Sciatic nerve (tissue), 2 donors: Measurements from ENCODE around the gene ANKRD42. TPM values are rescaled to one million over a fixed set of nuclear protein-coding genes. Genes with fewer than 3 reads are reported as not detected.
A peak's percentile ranks its signal among the peaks of the same experiment; 100 is the strongest.

Source experiments
- ATAC-seq: fragments of 200-7000 bp; cut with Tn5 transposase; one replicate; pipeline ENCODE4 v1.9.1; 2020; ENCODE audit warnings: mild to moderate bottlenecking, moderate library complexity
- DNase-seq: peaks from one replicate; pipeline ENCODE4 v3.0.0-alpha.2; 2020; ENCODE audit warnings: low spot score
- intact Hi-C: fragments of 100-400 bp; cut with DNase I; formaldehyde crosslinking; loops from one replicate; pipeline ENCODE4 v1.14.2; 2022
- total RNA-seq: library from RNA; stranded (reverse); fragmentation: NEBNext Ultra II Directional; extraction: Animal tissue kit (Norgen Biotek cat#: 25700); gene quantifications from one replicate; pipeline ENCODE4 v1.2.1, GENCODE V29; 2021
- donor health status: DM: no; HTN: no; CAD: no.
- donor health status: DM: no; HTN: no; CAD: no.

ANKRD42 gene
- 10.7 TPM for total RNA-seq

DNA sequence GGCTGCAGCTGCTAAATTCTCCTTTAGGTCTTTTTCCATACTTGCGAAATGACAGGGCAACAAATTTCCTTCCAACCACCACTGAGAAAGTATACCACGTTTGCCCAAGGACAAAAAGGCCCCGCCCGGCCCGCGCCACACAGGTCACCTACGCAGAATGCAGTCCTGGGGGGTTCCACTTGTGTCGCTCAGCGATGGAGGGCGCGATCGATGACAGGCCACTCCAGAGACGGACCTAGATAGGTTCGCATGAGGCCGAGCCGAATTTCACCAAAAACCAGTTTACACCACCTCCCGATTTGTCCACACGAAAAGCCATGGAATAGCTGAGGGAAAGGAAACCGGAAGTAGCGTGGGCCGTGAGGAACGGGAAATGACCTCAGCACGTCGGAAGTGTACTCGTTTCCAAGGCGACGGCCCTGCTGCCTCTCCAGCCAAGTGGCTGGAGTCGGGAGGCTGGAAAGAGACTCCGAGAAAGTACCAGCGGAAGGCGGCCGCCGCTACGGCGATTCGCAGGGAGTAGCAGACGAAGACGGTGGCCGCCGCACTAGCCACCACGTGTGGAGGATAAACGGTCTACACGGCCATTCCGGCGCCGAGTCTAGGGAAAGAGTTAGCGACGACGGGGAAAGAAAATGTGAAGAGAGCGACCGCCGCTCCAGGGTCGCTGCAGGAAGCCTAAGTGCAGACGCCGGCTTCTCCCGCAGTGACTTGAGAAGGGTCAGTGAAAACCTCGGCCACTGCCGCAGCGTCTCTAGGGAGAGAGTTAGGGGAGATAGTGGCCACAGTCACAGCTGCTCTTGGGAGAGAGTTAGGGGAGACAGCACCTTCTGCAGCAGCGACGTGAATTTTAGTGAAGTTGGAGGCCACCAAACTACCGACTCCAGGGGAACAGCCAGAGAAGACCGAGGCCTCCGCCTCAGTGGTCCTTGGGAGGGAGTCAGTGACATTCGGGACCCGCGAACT lies at the start of gene ANKRD42:
Gene ANKRD42 (plus strand): TSS at position 398 of the 966 bp plus-strand sequence. CDS start 959 bp downstream, outside the sequence.
- DNase-seq = peak; percentile 96
- ATAC-seq = peak; percentile 99
- intact Hi-C loops = no loop called here

DNA sequence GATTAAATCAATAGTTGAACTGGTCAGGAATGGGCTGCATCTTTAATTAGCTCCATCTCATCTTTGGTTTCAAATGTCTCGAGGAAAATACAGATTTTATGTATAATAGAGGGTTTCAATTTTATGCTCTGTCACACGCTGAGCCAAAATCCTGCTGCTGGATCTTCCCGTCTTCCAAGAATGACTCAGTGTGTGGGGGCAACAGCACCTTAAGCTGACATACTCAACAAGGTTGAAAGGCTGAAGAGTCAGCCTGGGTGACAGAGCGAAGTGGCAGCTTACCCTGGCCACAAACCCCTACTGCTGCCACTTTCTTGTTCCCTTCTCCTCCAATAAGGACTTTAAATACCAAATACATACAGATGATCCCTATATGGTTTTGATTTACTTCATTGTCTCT lies 45.6 kb upstream of the ANKRD42 start:
- DNase-seq = no peak
- no peak for ATAC-seq
- intact Hi-C loops = no loop called here

DNA sequence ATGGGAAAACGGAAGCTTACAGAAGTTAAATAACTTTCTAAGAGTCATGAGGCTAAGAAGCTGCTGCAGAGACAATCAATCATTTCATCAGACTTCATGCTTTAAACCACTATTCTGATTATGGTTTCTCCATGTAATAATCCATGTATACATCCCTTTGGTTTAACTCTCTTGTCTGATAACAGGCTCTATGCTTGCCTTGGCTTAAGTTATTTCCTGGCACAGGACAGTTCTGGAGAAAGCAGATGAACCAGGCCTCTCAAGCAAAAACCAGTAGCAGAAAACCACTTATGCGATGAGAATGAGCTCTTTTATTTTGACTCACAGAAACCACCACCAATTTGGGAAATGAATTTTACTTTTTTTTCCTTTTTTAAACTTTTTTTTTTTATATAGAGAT lies 43.1 kb upstream of the ANKRD42 start:
- intact Hi-C loops = no loop called here

DNA sequence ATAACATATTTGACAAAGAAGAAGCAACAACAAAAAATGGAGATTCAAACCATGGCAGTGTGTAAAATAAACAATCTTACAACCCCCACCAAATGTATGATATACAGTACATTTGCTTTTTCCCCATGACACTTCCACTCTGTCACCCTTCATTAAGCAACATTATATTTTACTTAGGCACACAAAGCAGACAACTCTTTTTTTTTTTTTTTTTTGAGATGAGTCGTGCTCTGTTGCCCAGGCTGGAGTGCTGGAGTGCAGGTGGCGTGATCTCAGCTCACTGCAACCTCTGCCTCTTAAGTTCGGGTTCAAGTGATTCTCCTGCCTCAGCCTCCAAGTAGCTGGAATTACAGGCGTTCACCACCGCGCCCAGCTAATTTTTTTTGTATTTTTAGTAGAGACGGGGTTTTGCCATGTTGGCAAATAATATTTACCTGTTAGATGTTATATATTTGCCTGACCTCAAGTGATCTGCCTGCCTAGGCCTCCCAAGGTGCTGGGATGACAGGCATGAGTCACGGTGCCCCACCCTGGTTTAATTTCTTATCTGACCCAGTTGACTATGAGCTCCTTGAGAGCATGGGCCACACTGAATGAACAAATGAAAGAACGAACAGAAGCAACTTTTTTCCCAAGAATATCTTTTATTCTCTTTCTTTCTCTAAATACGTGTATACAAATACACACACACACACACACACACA lies 42.1 kb upstream of the ANKRD42 start:
- ATAC-seq (no peak), DNase-seq (no peak)
- intact Hi-C loops = no loop called here

More for the DNA sequence above, 43.1 kb upstream of the ANKRD42 start:
- no peak for ATAC-seq
- no peak for DNase-seq

DNA sequence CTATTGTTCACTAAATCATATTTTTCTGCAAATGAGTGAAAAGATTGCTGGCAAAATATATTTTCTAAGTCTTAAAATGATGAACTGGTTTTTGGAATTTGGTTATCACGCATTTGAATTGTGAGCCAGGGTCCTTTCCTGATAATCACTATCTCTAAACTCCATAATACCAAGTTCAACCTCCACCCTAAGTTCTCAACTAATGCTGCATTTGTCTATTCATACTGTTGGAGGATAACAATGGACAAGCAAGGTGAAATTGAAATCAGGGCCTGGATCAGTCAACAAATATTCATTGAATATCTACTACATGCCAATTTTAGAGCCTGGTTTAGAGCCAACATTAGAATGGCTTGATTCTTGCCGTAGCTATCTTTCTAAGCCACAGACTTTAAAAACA lies 41.2 kb upstream of the ANKRD42 start:
- no peak for DNase-seq
- intact Hi-C loops = no loop called here
- ATAC-seq = no peak

DNA sequence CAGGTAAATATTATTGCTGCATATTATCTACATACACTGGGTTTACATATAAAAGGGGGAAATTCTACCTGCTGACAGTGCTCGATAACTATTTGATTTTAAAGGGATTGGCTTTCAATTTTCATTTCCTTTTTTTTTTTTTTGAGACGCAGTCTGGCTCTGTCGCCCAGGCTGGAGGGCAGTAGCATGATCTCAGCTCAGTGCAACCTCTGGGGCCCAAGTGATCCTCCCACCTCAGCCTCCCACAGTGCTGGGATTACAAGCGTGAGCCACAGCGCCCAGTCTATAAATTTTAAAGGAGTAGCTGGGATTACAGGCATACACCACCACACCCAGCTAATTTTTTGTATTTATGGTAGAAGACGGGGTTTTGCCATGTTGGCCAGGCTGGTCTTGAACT lies 39.7 kb upstream of the ANKRD42 start:
- DNase-seq = no peak
- no peak for ATAC-seq
- intact Hi-C loops = no loop called here

DNA sequence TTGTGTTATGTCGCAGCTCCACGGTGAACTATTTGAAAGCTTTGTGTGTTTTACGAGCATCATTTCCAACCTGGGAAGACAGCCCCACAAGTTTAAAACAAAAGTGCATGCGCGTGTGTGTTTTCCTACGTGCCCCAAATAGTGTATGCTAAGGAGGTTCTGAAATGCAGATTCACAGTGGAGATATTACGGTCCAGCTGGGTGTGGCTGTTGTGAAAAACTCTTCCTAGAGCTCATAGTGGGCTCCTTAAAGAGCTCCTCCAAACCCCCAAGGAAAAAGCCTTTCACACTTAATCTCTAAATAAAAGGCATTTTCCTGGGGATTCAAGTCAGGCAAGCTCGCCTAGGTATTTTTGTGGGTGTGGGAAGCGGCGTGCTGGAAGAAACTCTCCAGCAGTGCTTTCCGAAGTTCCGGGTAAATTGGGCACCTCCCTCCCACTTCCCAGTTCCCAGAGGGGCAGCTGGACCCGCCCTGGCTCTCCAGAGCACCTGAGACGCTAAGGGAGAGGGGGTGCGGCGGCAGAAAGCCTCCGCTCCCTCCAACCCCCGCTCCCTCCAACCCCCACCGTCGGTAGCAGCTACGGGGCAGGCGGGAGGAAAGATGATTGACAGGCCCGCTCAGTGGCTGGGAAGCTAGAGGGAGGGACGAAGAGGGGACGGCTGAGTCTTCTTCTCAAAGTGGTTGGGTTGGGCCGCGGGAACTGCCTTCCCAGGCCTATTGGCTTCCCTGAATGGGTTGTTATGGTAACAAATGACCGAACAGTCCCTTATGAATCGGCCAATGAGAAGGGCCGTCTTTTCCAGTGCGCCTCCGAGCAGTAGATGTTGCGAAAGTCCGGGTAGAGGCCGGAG lies 37.1 kb upstream of the ANKRD42 start:
- peak; percentile 99 for DNase-seq
- peak; percentile 97 for ATAC-seq
- intact Hi-C loops = no loop called here

DNA sequence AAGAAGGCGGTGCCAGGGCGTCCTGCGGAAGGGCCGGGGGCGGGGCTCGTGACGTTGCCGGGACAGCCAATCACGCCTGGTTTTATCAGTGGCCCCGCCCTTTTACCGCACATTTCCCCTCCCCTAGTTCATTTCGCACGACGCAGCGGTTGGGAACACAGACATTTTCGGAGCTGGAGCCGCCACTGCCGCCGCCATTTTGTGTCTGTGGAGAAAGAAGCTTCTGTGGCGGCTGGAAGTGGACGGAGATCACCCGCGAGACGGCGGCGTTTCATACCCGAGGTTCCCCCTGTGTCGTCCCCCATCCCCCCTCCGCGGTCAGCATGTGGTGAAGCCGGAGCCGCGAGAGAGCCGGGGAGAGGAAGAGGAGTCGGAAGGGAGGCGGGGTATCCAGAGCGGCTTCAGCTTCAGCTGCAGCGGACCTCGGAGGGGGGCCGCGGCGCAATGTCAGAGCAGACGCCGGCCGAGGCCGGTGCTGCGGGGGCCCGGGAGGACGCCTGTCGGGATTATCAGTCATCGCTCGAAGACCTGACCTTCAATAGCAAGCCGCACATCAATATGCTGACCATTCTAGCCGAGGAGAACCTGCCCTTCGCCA lies 36.4 kb upstream of the ANKRD42 start, which contains the start of gene PCF11:
Gene PCF11 (plus strand): TSS at position 136 of the 598 bp plus-strand sequence. CDS start 309 bp downstream, at position 445.
- ATAC-seq (peak; percentile 25), DNase-seq (no peak)
- intact Hi-C loops = no loop called here

DNA sequence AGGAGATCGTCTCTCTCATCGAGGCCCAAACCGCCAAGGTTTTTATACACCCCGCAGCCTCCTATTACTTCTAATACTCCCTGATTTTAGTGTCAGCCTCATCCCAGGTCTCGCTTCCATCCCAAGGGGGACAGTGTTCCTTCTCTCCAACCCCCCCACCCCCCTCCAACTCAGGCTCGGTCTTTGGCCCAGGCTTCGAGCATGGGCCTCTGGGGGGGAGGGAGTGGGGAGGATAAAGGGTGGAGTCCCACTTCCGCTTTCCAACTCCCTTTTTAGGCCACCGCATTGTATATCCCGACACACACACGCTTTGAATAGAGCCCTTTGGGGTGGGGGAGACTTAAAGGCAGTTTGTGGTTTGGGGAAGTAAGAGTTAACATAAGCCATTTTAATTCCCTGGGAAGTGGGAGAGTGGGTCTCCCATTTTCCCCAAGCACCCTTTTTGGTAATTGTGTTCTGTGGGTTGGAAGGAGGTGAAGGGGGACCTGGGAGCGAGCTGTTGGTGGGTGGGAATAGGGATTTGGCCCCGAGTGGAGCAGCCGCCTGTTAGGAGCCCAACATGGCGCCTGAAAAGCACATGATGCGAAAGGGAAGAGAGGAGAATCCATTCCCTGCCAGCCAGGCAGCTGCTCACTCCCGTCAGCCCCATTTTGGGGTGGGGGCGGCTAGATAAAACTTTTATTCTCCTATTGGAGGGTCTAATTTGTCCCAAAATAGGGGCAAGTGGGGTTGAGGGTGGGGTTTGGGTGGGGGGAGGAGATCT lies 35.7 kb upstream of the ANKRD42 start:
- DNase-seq = peak; percentile 74
- peak; percentile 35 for ATAC-seq
- intact Hi-C loops = no loop called here

DNA sequence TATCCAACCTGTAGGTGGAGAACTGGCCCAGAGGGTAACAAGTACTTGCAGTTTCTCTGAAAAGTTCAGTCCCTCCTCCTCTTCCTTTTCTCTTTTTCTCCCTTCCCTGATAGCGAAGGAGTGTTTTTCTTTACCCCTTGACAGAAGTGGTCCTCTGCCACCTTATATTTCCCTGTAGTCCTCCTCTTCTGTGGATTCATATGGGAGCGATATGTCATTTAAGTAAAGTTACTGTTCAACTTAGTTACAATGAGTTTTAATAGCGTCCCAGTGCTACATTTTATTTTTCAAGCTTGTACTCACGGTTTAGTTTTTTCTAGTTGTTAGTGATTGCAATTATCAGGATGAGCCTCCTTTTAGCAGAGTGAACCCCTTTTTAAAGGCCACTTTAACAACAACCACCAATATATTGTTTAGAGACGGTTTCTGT lies 35.1 kb upstream of the ANKRD42 start:
- DNase-seq = no peak
- intact Hi-C loops = no loop called here
- no peak for ATAC-seq

DNA sequence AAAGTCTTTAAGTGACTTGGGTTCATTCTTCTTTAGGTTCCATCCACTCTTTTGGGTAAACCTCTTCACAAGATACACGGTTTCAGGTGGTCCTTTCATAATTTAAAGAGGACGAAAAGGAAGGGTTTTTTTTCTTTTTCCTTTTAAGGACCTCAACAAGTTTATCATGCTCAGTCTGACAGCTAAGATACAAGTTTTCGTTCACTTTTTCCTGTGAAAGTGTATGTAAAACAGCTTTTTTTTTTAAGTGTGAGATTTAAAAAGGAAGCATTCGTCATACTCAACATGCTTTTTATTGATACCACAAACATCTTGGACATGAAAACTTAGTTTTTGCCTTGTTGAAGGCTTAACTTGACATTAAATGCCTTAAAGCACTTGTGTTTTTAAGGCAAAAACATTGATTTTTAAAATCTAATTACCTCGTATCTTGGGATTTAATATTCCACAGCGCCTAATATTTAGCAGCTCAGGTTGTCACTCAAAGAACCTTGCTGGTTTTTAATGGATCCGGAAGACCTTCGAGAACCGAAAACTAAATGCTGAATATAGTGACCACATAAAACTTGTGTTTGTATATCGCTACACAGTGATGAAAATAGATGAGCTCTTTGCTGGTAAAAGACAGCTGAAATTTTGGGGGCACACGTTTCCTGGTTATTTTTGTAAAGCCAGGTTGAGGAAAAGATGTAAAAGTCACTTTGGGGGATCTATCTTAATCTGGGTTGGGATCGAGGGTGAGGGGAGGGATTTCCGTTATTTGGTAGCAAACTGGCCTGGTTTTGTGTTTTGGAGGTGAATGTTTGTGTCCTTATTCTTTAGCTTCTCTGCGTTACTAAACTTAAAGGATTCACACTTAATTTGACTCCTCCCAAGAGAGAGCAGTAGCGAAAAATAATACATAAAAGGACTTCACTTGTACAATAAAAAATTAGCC lies 34.3 kb upstream of the ANKRD42 start:
- intact Hi-C loops = no loop called here
- DNase-seq (no peak), ATAC-seq (no peak)

DNA sequence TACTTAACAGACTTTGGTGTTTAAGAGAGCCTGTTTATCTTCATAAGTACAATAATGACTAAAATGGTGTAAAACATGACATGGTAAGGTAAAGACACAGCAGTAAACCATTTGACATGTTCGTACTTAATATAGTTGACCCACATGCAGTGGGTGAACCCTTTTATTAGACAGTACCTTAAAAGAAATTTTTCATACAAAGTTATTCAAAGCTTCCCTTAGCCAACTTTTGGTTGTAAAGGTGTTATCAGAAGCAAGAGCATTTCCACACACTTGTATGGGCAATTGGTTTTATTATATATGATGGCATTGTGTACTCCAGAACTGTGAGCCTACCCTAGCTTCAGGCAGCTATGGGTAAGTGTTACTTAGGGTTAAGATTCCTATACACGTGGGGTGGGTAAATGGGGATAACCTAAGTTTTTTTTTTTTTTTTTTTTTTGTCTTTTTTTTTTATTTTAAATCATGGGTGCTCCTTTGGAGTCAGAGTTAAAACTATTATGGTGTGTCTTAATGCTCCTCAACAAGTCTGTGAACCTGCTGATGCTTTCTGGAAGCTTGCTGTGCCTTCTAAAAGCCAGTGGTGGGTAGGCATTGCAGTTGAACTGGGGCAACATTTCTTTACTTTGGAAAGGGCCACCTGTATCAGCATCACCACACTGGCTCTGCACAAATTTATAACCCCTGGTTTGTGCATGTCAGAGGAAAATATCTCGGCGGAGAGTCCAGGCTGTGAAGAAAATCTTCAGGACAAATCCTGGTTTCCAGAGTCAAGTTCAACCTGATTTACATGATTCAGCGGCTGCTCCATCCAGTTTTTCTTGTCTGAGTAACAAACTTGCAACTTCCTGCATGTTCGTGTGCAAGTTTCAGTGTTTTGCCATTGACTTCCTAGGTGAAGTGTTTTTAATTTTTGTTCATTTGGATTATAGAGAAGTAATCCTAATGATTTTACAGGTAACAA lies 33.3 kb upstream of the ANKRD42 start:
- ATAC-seq (no peak), DNase-seq (no peak)
- intact Hi-C loops = no loop called here

DNA sequence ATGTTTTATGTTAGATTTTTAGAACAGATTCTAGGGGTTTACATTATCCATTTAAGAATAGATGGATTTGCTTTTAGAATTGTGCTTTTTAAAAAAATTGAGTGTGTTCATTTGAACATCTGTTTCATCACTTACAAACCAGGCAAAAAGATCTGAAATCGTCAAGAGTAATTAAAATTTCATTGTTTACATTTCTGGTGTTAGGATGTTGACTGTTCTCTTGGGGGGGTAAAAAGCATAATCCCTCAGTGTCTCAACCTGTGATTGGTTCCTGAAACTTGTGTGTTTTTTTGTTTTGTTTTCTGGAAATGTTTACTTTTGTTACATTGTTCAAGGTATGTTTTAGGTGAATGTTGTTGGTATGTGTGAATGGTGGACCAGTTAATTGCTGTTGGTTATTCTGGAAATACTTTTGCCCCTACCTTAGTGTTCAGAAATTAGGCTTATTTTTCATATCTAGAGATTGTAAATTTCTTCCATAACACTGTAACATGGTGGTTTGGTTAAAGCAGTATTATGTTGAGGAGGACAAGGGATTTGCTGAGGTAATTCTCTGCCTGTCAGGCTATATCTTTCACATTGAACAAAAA lies 31.8 kb upstream of the ANKRD42 start:
- no peak for DNase-seq
- intact Hi-C loops = no loop called here
- ATAC-seq = no peak

DNA sequence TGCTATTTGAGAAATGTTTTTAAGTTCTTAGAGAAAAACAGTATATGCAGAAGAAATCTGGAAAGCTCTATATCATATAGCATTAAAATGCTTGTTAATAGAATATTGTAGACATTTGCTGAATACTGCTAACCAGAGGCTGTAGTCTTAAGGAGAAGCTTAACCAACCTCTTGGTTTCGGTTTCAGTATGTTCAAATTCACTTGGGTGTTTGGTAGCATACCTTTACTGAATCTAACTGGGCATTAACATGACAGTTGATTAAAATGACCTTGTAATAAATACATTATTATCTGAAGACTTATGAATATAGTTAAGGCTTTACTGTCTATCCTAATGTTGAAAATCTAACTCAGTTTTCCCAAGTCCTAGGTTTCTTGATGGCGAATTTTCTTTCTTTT lies 31.1 kb upstream of the ANKRD42 start:
- intact Hi-C loops = no loop called here
- ATAC-seq = no peak
- no peak for DNase-seq

DNA sequence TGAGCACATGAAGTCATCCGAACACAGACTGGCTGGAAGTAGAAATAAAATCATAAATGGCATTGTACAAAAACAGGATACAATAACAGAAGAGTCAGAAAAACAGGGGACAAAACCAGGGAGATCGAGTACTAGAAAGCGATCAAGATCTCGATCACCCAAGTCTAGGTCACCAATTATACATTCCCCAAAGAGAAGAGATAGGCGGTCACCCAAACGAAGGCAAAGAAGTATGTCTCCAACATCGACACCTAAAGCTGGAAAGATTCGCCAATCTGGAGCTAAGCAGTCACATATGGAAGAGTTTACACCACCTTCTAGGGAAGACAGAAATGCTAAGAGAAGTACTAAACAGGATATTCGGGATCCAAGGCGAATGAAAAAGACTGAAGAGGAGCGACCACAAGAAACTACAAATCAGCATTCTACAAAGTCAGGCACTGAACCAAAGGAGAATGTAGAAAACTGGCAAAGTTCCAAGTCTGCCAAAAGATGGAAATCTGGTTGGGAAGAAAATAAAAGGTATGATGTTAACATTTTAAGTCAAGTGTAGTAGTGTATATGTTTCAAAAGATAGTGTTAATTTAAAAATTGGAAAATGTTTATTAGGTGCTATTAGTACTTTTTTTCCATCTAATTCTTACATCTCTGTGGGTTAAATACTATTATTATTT lies 27.2 kb upstream of the ANKRD42 start:
- ATAC-seq (no peak), DNase-seq (no peak)
- intact Hi-C loops = no loop called here
